GM23338 (cell line): Measurements from ENCODE around the gene NFIB. TPM values are rescaled to one million over a fixed set of nuclear protein-coding genes. Genes with fewer than 3 reads are reported as not detected.

Source experiments
- ATAC-seq: fragments of 200-7000 bp; cut with Tn5 transposase; 3 replicates; pipeline ENCODE4 v1.9.1; 2020
- DNase-seq: peaks from one replicate; pipeline ENCODE4 v3.0.0-alpha.2; 2015; ENCODE audit warnings: low spot score
- H2AFZ ChIP-seq: fragments of 200-600 bp; sonication (generic); 2 replicates; pipeline ENCODE4 v1.8.0; 2016; ENCODE audit warnings: antibody characterized with exemption, mild to moderate bottlenecking, moderate library complexity
- H3F3A ChIP-seq: fragments of 200-600 bp; sonication (generic); replicated peaks from 2 replicates; pipeline ENCODE4 v1.8.0; 2017; ENCODE audit warnings: antibody characterized with exemption, mixed run types, low read depth
- H3K27ac ChIP-seq: fragments of 200-600 bp; sonication (generic); 2 replicates; pipeline ENCODE4 v1.6.1; 2016; ENCODE audit warnings: low read depth
- H3K27me3 ChIP-seq: fragments of 200-600 bp; sonication (generic); 2 replicates; pipeline ENCODE4 v1.8.0; 2016; ENCODE audit warnings: mild to moderate bottlenecking, mixed run types, moderate library complexity; ENCODE audit not compliant: insufficient read depth
- H3K36me3 ChIP-seq: fragments of 200-600 bp; sonication (generic); 2 replicates; pipeline ENCODE4 v1.8.0; 2016; ENCODE audit warnings: mild to moderate bottlenecking; ENCODE audit not compliant: insufficient read depth
- H3K4me1 ChIP-seq: fragments of 200-600 bp; sonication (generic); 2 replicates; pipeline ENCODE4 v1.8.0; 2016; ENCODE audit warnings: mild to moderate bottlenecking, moderate library complexity; ENCODE audit not compliant: insufficient read depth
- H3K4me2 ChIP-seq: fragments of 200-600 bp; sonication (generic); 2 replicates; pipeline ENCODE4 v1.7.1; 2017; ENCODE audit warnings: mixed run types
- H3K4me3 ChIP-seq: fragments of 200-600 bp; sonication (generic); 2 replicates; pipeline ENCODE4 v1.6.1; 2016; ENCODE audit warnings: mixed run types
- H3K79me2 ChIP-seq: fragments of 200-600 bp; sonication (generic); replicated peaks from 2 replicates; pipeline ENCODE4 v1.8.0; 2017; ENCODE audit warnings: mild to moderate bottlenecking; ENCODE audit not compliant: insufficient read depth
- H3K9me2 ChIP-seq: fragments of 200-600 bp; sonication (generic); 2 replicates; pipeline ENCODE4 v1.8.0; 2017; ENCODE audit not compliant: insufficient read depth
- H4K20me1 ChIP-seq: fragments of 200-600 bp; sonication (generic); replicated peaks from 2 replicates; pipeline ENCODE4 v1.8.0; 2017; ENCODE audit warnings: mild to moderate bottlenecking; ENCODE audit not compliant: insufficient read depth
- H3K27ac Mint-ChIP-seq: 2 replicates; pipeline ENCODE4 v1.8.0; 2020; ENCODE audit warnings: inconsistent platforms, mild to moderate bottlenecking, moderate library complexity, mixed read lengths
- H3K27me3 Mint-ChIP-seq: 3 replicates; pipeline ENCODE4 v1.8.0; 2022; ENCODE audit warnings: low read depth, mild to moderate bottlenecking, moderate library complexity, mixed read lengths, inconsistent platforms; ENCODE audit not compliant: insufficient read depth, poor library complexity
- H3K36me3 Mint-ChIP-seq: 3 replicates; pipeline ENCODE4 v1.8.0; 2021; ENCODE audit warnings: low read depth, mild to moderate bottlenecking, inconsistent platforms, moderate library complexity, mixed read lengths
- H3K4me1 Mint-ChIP-seq: 3 replicates; pipeline ENCODE4 v1.8.0; 2020; ENCODE audit warnings: mild to moderate bottlenecking, inconsistent platforms, mixed read lengths
- H3K4me3 Mint-ChIP-seq: 3 replicates; pipeline ENCODE4 v1.8.0; 2021; ENCODE audit warnings: moderate library complexity, mild to moderate bottlenecking, inconsistent platforms, mixed read lengths
- H3K9me3 Mint-ChIP-seq: 3 replicates; pipeline ENCODE4 v1.8.0; 2020; ENCODE audit warnings: moderate library complexity, mild to moderate bottlenecking, inconsistent platforms, mixed read lengths
- CREB1 ChIP-seq: fragments of 250-450 bp; sonication (Bioruptor Pico); IDR thresholded peaks from 2 replicates; pipeline ENCODE4 v1.5.0; 2020; ENCODE audit warnings: low read depth, mild to moderate bottlenecking, moderate library complexity
- CTCF ChIP-seq, 2 experiments: fragments of 200-600 bp in 1 of 2; sonication (generic) in 1 of 2; conservative IDR thresholded peaks; 2 replicates each; pipeline versions ENCODE4 v1.5.1 to v1.6.1; 2016 to 2017; ENCODE audit warnings: antibody characterized with exemption in 2 of 2, low read depth in 2 of 2, mild to moderate bottlenecking in 2 of 2, moderate library complexity in 1 of 2
- ETS1 ChIP-seq: IDR thresholded peaks from 2 replicates; pipeline ENCODE4 v1.6.1; 2016; ENCODE audit warnings: antibody characterized with exemption
- EZH2phosphoT487 ChIP-seq: fragments of 200-600 bp; sonication (generic); IDR thresholded peaks from one replicate; pipeline ENCODE4 v1.8.1; 2018; ENCODE audit warnings: antibody characterized with exemption; ENCODE audit not compliant: unreplicated experiment
- JUNB ChIP-seq: IDR thresholded peaks from one replicate; pipeline ENCODE4 v1.6.1; 2016; ENCODE audit warnings: antibody characterized with exemption; ENCODE audit not compliant: unreplicated experiment
- NANOG ChIP-seq: IDR thresholded peaks from 2 replicates; pipeline ENCODE4 v1.6.1; 2016; ENCODE audit warnings: antibody characterized with exemption, borderline replicate concordance
- REST ChIP-seq: IDR thresholded peaks from one replicate; pipeline ENCODE4 v1.6.1; 2018; ENCODE audit warnings: antibody characterized with exemption; ENCODE audit not compliant: unreplicated experiment
- ZNF331 ChIP-seq: fragments of 250-450 bp; sonication (Bioruptor Pico); IDR thresholded peaks from 2 replicates; pipeline ENCODE4 v1.5.0; 2020; ENCODE audit warnings: low read depth, mild to moderate bottlenecking, moderate library complexity
- ZNF462 ChIP-seq: fragments of 250-450 bp; sonication (Bioruptor Pico); IDR thresholded peaks from 2 replicates; pipeline ENCODE4 v1.5.0; 2020; ENCODE audit warnings: mild to moderate bottlenecking, moderate library complexity
- polyA plus RNA-seq: library from polyadenylated mRNA; unstranded; fragments of >200 nt; fragmentation: Nextera tagmentation; extraction: Ambion mirVana; gene quantifications from 2 replicates; pipeline ENCODE4 v1.2.1, GENCODE V29; 2016
- total RNA-seq: library from RNA; depleted of rRNA; stranded (reverse); fragments of >200 nt; shearing (Covaris generic); gene quantifications from 2 replicates; pipeline ENCODE4 v1.2.3, GENCODE V29; 2014

The NFIB gene
- total and polyA plus RNA-seq, 2 experiments from 2014 or later: 3.9 to 4.7 TPM

- no peak overlapping the region for H3K4me3 Mint-ChIP-seq
- no peak for TF ChIP-seq CTCF (conservative IDR thresholded peaks at IDR 0.05; ENCODE audit: low read depth in 2 of 2)
- TF ChIP-seq ZNF331 (CRISPR knock-in tag): no peak
- TF ChIP-seq NANOG: no peak
- Histone ChIP-seq H3K36me3 (no peaks in the 10 kb centered on the region), H3K27me3 (no peaks in the 10 kb centered on the region), H3K4me3 (no peak overlapping the region), H3K79me2 (no peaks in the 10 kb centered on the region), H3K27ac (no peak overlapping the region), H4K20me1 (no peaks in the 10 kb centered on the region), H3K4me1 (0 out of 2 replicates have a peak, but pooled peaks cover 2% of the 10 kb centered on the region), H3K4me2 (no peak overlapping the region), H2AFZ (no peak overlapping the region), H3K9me2 (no peaks in the 10 kb centered on the region), H3F3A (no peaks in the 10 kb centered on the region)
- DNase-seq: no peak
- no peak overlapping the region for H3K27ac Mint-ChIP-seq
- H3K36me3 Mint-ChIP-seq: peaks cover 3% of the 10 kb centered on the region; the same call in 1 of the 3 replicates
- peaks cover 12% of the 10 kb centered on the region for H3K4me1 Mint-ChIP-seq
- H3K9me3 Mint-ChIP-seq: no peaks in the 10 kb centered on the region
- no peaks in the 10 kb centered on the region for H3K27me3 Mint-ChIP-seq
- ATAC-seq: no peak
Measured at GRCh38 chr9:14302405-14302804, 11.5 kb downstream of the NFIB start.

GRCh38 chr9:14301583-14302021, 12.3 kb downstream of the NFIB start:
- no peaks in the 10 kb centered on the region for H3K27me3 ChIP-seq
- Mint-ChIP-seq H3K9me3 (no peaks in the 10 kb centered on the region), H3K27ac (no peak overlapping the region; the same call in 1 of the 2 replicates), H3K36me3 (no peaks in the 10 kb centered on the region), H3K27me3 (no peaks in the 10 kb centered on the region), H3K4me3 (no peak overlapping the region), H3K4me1 (peaks cover 11% of the 10 kb centered on the region; the same call in 2 of the 3 replicates)
- no peak overlapping the region for H3K4me2 ChIP-seq
- no peak overlapping the region for H3K27ac ChIP-seq
- no peak for DNase-seq
- H3K79me2 ChIP-seq: no peaks in the 10 kb centered on the region
- H3F3A ChIP-seq: no peaks in the 10 kb centered on the region
- no peaks in the 10 kb centered on the region for H3K36me3 ChIP-seq
- H2AFZ ChIP-seq: no peak overlapping the region
- ATAC-seq: no peak
- no peaks in the 10 kb centered on the region for H4K20me1 ChIP-seq
- no peaks in the 10 kb centered on the region for H3K9me2 ChIP-seq
- 0 out of 2 replicates have a peak, but pooled peaks cover 9% of the 10 kb centered on the region for H3K4me1 ChIP-seq
- H3K4me3 ChIP-seq: no peak overlapping the region
- TF ChIP-seq JUNB (no peak), ETS1 (no peak), CREB1 (CRISPR knock-in tag) (no peak), EZH2phosphoT487 (no peak), NANOG (no peak), ZNF331 (CRISPR knock-in tag) (no peak), REST (no peak), ZNF462 (CRISPR knock-in tag) (no peak)
